HG03378 (cell line): Measurements from ENCODE around the gene EIF3D.
A peak's percentile ranks its signal among the peaks of the same experiment; 100 is the strongest.

Source experiments
- ATAC-seq: cut with Tn5 transposase; IDR thresholded peaks from one replicate; pipeline ENCODE4 v1.9.1; 2021; ENCODE audit warnings: mild to moderate bottlenecking, moderate library complexity; ENCODE audit not compliant: unreplicated experiment

Gene EIF3D, protein sequence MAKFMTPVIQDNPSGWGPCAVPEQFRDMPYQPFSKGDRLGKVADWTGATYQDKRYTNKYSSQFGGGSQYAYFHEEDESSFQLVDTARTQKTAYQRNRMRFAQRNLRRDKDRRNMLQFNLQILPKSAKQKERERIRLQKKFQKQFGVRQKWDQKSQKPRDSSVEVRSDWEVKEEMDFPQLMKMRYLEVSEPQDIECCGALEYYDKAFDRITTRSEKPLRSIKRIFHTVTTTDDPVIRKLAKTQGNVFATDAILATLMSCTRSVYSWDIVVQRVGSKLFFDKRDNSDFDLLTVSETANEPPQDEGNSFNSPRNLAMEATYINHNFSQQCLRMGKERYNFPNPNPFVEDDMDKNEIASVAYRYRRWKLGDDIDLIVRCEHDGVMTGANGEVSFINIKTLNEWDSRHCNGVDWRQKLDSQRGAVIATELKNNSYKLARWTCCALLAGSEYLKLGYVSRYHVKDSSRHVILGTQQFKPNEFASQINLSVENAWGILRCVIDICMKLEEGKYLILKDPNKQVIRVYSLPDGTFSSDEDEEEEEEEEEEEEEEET

DNA sequence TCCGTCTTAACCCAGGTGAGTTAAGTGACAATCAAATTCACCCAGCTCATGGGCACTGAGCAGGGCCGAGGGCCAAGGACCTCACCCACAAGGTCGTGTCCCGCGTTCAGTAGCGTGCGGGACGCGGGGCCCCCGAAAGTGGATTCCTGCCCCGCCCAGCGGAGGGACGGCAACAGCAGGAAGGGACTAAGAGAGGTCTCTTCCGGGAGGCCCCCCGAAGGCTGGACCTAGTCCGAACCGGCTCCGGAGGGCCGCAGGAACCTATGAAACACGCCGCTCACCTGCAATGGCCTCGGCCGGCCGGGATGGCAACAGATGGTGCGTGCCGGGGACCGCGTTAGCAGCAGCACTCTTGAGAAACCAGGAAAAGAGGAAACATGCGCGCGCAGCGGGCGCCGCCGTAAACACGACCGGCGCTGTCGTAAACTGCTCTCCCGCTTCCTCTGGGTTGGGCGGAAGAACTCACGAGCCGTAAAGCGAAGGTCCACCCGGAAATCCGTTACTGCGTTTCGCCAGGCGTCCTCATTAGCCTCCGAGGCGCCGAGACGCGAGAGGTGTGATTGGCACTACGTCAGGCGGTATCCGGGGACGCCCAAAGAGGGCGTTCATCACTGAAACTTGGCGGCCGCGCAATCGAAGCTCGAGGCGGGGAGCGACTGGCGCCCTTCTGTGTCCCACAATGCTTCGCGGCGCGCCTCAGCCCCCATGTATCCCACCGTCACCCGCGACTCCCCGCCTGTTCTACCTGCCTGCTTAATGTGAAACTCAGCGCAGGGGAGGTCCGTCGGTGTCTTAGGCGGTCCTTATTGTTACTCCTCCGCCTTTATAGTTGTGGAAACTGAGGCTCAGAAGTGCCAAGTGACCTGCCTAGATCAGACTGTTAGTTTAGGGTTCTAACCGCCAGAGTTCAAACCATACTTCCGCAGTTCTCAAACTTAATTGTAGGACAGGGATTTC is at the start of gene EIF3D:
Gene EIF3D, minus strand, starts transcription at position 372 of the 957 bp plus-strand sequence. CDS start 3,045 bp downstream, outside the sequence.
- peak; percentile 90 for ATAC-seq

DNA sequence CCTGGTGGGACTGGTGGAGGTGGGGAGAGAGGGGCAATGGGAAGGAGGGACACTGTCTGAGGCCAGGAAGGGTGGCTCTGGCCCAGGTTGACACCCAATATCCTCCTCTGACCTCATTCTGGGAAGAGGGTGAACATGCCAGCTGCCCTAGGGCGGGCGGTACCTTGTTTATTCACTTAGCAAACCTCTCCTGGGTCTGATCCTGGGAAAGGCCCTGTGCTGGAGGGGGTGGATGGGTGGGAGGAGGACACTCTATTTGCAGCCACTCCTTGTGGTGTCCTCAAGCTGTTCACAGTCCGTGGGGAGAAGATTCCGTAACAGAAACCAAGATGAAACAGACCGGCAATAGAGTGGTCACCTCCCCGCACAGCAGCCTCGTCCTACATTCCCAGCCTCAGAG is 49.7 kb upstream of the EIF3D start:
- ATAC-seq: no peak

DNA sequence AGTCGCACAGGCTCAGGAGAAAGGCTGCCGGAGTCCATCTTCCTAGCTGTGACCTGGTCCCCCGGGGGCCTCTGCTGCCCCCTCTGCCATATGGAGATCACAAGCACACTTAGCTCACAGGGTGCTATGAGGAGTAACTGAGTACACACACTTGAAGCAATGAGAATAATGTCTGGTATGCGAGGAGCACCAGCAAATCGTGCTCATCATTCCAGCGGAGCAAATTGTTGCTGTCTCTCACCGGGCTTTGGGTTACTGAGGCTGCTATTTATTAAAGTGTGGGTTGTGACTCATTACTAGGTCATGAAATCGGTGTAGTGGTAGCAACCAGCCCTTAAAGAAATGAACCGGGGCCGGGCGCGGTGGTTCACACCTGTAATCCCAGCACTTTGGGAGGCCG is 48.1 kb upstream of the EIF3D start:
- no peak for ATAC-seq

DNA sequence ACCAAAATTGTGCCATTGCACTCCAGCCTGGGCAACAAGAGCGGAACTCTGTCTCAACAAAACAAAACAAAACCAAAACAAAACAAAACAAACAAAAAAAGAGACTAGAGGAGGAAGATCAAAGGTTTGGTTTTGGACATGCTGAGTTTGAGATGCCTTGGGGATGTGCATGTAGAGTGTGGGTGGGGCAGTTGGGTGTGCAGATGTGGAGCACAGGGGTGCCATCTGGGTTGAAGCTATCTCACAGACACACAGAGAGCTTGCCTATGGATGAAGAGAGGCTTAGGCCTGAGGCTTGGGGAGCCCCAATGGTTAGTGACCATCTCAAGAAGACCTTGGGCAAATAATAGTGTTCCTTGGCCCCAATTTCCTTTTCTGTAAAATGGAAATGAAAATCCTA is 45.8 kb upstream of the EIF3D start:
- ATAC-seq: no peak

DNA sequence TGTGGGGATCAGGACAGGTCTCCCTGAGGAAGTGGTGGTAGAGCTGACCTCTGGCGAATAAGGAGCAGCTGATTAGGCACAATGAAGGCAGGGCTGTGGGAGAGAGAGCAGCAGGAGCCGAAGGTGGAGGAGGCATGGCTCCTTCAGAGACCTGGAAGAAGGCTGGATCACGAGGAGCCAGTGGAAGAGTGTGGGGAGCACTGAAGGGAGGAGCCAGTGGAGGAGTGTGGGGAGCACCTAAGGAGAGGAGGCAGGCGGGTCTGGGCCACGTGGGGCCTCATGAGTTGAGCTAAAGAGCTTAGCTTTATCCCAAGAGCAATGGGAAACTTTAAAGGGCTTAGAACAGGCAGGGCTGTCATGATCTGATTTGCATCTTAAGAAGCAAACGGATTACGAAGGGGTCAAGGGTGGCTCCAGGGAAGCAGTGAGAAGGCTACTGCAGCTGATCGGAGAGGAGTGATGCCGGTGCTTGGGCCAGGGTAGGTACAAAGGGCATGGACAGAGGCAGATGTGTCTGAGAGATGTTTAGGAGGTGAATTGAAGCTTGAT is 44.9 kb upstream of the EIF3D start:
- no peak for ATAC-seq

DNA sequence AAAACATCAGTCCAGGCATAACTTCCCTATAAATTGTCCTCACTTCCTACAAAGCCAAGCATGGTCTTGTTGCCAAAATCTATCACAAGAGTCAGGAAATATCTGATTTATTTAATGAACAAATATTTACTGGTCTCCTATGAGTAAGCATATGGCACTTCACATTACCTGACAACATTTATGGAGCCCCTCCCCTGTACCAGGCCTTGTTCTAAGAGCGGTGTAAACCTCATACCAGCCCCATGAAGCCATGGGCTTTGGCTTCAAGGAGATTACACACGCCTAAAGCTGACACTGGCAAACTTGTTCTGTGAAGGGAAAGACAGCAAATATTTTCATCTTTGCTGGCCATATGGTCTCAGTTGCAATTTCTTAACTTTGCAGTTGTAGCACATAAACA is 43.0 kb upstream of the EIF3D start:
- ATAC-seq: no peak

DNA sequence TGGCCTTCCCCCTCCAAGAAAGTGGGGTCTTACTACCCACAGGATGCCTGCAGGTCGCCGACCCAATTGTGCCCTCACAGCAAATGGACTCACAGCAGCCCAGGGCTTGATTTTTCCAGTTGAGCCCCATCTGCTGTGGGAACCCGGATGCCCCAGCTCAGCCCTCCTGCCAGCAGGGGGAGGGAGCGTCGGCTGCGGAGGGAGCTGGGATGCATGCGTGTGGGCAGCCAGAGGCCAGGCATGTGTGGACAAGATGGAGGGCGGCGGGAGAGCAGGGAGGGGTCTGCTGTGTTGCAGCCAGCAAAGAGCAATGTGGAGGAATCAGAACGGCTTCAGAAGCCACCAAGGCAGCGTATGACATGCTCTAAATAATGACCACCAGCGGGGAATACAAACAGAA is 41.0 kb upstream of the EIF3D start:
- ATAC-seq: no peak

DNA sequence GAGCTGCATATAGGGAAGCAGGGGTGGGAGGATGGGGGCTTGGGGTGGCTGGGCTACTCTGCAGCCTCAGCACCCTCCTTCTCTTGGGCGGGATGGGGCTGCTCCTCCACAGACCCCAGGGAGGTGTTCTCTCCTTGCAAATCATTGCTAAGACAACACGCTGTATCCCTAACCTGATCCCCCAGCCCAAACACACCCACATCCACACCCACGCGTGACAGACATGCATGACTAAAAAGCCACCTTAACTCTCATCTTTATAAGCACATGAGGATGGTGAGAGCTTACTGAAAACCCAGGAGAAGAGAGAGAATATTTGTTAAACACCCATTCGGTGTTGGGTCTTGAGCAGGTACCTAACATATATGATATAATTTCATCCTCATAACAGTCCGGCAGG is 39.9 kb upstream of the EIF3D start:
- ATAC-seq: no peak

DNA sequence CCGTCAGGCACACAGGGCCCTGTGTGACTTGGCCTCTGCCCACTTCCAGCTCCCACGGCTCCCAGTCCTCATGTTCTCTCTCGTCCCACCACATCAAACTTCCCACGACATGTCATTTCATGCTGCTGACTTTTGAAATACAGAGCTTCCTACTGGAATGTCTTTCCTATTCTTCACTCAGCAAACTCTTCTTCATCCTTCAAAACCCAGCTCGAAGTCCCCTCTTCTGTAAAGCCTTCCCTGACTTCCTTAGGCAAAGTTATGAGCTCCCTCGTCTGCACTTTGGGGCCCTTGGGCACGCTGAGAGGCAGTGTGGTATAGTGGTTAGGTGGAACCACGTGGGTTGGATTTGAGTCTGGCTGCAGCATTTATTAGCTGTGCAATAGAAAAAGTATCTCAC is 37.8 kb upstream of the EIF3D start:
- no peak for ATAC-seq

DNA sequence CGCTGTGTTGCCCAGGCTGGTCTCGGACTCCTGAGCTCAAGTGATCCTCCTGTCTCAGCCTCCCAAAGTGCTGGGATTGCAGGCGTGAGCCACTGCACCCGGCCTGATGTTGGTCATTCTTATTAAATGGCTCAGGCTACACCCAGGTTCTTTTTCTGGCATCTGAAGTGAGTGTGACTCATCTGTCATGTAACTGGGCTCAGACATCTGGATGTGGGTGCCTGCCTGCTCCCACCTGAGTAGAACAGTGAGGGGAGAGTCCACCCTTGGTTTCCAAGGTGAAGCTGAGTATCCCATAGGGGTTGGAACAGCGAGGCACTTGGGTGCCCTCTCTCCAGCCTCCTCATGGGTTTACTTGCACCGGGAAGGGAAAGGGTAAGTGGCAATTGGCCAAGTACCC is 36.7 kb upstream of the EIF3D start:
- ATAC-seq: no peak

DNA sequence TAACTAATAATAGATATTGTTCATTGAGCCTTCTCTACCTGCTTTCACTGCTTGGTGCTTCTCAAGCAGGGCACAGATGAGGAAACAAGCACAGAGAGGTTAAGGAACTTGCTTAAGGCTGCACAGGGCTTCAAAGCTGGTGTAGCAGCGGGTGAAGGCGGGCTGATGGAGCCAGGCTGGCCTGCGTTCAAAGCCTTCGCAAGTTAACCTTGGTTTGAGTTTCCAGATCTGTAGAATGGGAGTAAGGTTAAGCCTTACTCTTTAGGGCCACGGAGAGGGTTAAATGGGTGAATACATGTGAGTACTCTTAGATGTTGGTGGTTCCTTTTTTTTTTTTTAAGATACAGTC is 36.2 kb upstream of the EIF3D start:
- ATAC-seq: no peak

DNA sequence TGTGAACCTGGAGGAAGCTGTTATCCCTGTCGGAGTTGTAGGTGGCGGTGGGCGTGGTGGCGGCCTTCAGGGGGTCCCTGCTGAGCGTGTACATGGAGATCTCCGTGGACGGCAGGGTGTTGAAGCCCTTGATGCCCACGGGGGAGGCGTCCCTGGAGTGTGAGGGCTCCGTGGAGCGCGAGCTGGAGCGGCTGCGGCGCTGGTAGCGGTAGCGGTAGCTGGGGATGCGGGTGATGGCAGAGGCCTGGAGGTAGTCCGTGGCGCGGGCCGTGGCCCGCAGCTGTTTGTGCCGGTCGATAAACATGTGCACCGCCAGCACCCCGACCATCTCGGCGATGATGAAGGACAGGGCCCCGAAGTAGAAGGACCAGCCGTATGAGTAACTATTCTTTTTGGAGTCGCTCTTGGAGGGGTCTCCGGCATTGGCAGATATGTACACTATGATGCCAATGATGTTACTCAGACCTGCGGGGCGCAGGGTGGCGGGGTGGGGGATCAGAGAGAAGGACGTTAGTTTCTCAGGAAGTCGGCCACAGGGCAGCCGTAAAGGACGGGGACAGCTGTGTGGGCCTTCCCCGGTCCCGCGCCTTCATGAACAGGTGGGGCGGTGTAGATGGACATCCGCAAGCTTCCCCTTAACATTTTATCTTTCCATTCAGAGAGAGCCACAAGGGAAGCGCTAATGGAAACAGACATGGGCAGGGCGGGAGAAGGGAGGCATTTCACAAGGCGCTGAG is 35.6 kb upstream of the EIF3D start:
- no peak for ATAC-seq

DNA sequence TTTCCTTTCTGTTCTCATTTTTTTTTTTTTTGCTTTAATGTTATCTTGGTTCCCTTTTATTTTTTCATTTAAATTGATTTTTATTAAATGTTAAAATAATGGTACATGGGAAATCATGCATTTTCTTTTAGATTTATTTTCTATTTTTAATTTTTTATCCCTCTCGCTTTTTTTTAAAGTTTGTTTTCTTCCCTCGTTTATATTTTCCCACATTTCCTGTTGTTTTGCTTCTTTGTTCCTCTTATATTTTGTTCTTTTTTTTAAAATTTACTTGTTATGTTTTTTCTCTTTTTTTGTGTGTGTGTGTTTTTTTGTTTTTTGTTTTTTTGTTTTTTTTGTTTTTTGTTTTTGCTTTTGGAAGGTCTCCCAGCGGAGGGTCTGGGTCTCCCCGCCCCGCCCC is 34.9 kb upstream of the EIF3D start:
- no peak for ATAC-seq

DNA sequence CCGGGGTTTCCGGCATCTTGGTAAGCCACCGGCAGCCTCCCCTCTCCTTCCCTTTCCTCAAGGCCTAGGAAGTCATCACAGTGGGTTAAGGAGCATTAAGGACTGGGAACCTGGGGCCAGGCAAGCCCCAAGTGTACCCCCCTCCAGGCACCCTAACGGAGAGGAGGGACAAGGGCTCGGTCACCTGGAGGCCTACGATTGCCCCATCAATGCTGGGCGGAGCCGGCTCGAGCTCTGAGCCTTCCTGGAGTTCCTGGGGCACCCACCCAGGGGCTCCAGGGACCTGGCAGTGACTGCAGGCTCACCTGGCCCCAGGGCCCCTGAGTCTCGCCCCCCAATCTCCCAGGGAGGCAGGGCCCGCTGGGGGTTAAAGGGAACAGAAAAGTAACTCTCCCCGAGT is 34.5 kb upstream of the EIF3D start:
- no peak for ATAC-seq

DNA sequence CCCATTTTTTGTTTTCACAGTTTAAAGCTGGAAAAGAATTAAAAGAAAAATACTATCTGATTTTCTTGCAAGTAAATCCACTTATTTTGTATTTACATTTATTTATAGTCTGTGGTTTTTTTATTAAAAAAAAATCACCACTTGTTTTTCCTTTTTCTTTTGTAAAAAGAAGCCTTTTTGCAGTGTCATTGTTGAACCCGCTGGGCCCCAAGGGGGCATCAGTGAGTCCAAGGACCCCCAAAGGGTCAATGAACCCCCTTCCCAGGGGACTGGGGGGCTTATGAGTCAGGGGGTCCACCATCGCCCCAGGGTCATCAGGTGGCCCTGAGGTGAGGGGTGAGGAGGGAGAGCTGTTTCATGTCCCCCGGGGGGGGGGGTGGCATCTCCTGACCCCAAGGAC is 34.0 kb upstream of the EIF3D start:
- no peak for ATAC-seq

DNA sequence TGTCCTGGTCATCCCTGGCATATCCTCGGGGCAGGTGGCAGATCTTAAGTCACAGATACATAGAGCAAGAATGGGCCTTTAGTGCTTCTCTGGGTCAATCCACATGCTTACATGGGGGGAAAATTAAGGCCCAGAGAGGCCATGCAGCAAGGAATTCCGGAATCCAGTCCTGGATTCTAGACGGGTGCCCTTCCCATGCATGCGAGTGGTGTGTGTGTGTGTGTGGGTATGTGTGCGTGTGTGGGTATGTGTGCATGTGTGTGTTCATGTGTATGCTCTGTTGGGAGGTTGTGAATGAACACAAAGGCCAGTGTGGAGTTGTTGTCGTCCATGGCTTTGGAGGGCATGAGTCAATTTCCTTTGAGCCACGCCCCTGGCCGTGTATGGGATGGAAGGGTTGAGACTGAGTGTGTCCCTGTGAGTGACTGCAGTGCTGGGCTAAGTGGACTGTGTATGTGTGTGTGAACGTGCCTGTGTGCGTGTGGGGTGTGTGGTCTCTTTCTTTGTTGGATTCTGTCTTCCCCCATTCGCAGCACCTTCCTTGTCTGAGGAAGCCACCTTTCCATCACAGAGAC is 33.4 kb upstream of the EIF3D start:
- no peak for ATAC-seq

DNA sequence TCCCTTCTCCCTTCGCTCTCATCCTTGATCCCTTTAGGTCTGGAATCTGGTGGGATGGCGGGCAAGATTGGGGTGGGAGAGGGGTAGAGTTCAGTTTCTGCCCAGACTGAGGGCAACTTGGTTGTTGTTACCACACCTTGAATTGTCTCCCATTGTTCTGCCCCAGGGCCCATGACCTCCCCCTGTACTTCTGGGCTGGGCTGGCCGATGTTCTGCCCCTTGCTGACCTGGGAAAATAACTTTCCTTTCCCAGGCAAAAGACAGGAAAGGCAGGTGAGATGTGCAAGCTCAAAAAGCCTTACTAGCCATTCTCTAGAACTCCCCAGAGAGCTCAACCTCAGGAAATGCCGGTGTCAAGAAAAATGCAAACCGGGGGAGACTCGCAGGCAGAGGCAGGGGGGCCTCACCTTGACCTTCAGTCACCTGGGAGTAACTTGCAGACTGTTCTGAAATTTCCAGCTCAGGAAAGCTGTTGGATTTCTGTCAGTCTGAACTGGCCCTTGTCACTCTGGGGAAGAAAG is 32.4 kb upstream of the EIF3D start:
- no peak for ATAC-seq

DNA sequence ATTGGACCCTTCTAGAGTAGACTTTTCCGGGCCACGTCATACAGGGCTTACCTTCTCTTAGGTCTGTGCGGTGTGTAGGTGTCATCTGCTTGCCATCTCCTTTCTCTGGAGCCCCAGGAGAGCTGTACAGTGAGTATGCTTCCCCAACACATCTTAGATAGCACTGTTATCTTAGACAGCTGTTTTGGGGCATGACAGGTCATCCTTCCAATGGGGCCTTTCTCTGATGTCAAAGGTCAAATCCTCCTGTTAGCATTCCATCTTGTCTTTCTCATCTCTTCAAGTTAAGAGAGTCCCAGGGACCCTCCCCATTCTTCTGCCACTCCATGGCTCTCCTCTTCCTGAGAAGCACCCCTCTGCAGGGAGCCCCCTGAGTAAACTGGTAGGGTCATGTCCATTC is 31.0 kb upstream of the EIF3D start:
- ATAC-seq: no peak

DNA sequence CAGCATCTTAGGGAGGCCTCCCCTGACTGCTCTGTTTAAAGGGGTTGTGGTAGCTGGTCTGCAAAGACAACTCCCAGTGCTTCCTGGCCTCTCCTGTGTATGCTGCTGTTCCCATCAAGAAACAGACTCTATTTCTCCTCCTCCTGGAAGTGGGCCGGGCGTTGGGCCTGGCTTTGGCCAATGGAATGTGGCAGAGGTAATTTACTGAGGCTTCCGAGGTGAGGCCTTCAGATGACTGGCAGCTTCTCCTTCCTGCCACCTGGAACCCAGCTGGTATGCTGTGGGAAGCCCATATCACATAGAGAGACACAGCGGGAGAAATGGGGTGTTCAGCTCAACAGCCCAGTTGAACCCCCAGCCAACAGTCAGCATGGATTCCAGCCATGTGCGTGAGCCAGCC is 25.1 kb upstream of the EIF3D start:
- no peak for ATAC-seq

DNA sequence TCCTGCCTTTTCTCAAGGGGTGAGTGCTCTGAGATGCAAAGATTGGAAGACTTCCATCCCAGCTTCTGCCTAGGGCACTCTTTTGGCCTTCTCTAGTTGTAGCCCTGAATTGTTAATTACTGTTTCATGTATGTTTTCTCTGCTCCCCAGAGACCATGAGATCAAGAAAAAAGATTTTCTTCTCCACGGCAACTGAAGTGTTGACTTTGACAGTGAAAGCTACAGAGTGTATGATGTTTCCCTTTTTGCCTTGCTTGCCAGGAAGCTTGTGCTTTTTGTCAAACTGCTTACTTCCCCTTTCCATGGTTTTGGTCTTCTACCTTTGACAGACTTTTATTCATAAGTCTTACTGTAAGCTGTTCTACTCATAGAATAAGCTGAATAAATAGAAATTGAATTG is 23.3 kb upstream of the EIF3D start:
- no peak for ATAC-seq
